Activated CD4-positive, alpha-beta T cell treated with anti-CD3 and anti-CD28 coated beads, Interleukin-2, amount 50 U/mL, for 1 hour (primary cell): ENCODE measurements around the gene ZRSR2.
"Not testable (repeated sequence)": the region's sequence is repeated elsewhere in the genome, so short reads cannot be mapped to it uniquely, and the experiment has no call there.

Experiments used
- DNase-seq: peaks from one replicate; pipeline ENCODE4 v3.0.0-alpha.2; 2020

Gene ZRSR2

DNA sequence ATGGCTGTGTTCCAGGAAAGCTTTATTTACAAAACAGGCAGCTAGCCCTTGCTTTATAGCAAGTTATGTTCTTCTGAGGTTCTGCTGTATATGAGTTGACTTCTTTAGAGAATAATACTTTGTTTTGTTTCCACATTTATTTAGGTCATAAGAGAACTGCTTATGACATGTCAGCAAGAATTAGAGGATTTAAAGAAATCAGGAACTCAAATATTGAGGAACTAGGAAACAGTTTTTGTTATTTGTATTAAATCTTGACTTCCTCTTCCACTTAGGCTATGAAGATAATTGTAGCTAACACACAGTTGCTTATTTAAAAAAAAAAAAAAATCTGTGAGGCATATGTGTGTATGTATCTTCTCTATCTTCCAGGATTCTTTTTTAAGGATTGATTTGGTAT lies 14.3 kb downstream of the ZRSR2 start:
- DNase-seq, result no peak

DNA sequence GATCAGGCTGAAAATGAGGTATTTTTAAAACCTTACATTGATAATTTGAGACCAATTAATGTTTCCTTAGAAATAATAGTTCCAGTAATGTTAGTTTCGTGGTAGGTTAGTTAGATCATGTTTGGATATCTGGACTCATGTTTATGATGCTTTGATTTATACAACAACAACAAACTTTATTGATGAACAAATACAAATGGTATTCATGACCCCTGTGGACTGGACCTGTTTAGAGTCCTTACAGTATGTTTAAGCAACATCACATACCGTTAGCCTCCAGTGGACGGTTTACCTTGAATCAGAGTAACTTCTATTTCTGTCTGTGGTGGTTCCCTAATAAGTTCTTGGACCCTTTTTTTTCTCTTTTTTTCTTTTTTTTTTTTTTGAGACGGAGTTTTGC lies 18.0 kb downstream of the ZRSR2 start:
- DNase-seq, result no peak

DNA sequence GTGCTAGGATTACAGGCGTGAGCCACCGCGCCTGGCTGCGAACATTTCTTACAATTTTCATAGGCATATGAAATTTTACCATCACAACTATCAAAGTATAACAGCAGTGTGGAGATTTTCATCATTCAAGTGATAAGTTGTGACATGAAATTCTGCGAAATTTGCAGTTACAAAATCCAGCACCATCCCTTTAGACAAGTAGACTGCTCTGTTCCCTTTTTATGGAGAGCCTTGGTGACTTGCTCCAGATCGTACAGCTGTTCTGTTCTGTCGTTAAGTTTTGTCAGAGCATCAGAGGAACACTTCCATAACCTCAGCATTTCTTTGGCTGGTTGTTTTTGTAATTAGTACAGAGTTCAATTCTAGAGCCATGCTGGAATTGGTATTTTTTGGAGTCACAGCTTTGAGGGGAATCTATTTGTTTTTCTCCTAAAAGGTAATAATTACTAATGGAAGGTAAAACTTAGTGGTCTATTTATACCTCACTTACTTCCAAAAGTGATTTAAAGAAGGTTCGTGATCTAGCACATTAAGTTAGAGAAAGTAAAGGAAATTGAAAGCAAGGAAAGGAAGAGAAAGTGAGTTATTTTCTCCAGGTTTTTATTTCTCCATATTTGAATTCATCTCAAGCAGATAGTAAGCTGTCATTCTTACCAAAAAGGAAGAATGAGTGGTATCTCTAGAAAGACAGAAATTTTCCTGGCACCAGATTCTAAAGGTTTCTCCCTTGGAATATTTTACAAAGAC lies 22.1 kb downstream of the ZRSR2 start:
- no peak for DNase-seq

- DNase-seq, result no peak
Observed at GRCh38 chrX:15813416-15813815, 23.1 kb downstream of the ZRSR2 start.

- DNase-seq, result no peak
Observed at GRCh38 chrX:15814771-15815365, 24.6 kb downstream of the ZRSR2 start.

- DNase-seq, result peak; percentile 4
Observed at GRCh38 chrX:15815779-15816437, 25.6 kb downstream of the ZRSR2 start.

DNA sequence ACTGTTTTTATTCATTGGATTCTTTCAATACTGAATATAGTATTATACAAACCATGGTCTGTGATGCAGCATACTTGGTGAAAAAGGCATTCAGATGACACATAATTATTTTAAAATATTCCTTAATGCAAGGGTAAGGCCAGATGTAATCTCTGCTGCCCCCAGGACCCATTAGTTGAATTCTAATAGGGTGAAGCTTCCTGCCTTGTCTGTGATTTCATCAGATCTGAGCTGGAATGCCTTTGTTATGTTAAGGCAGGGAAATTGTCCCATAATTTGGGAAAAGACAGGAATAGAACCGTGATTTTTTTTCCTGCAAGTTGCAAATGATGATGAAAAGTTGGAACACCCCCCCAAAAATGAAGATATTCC lies 26.1 kb downstream of the ZRSR2 start:
- no peak for DNase-seq

DNA sequence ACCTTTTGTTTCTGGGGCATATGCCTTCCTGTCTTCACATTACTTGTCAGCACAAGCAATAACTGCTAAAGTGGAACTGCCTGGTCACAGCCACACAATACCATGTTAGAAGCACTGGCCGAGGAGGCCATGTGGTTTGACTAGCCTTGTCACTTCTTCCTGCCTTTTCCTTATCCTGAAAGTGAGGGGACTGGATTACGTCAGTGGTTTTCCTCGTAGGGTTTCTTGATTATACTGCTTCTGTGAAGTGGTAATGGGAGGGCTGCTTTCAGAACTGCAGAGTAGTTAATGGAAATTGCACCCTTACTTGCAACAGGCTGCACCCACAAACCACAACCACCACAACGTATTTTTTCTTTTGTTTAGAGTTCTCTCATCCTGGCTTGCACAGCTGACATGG lies 26.6 kb downstream of the ZRSR2 start:
- peak; percentile 15 for DNase-seq

DNA sequence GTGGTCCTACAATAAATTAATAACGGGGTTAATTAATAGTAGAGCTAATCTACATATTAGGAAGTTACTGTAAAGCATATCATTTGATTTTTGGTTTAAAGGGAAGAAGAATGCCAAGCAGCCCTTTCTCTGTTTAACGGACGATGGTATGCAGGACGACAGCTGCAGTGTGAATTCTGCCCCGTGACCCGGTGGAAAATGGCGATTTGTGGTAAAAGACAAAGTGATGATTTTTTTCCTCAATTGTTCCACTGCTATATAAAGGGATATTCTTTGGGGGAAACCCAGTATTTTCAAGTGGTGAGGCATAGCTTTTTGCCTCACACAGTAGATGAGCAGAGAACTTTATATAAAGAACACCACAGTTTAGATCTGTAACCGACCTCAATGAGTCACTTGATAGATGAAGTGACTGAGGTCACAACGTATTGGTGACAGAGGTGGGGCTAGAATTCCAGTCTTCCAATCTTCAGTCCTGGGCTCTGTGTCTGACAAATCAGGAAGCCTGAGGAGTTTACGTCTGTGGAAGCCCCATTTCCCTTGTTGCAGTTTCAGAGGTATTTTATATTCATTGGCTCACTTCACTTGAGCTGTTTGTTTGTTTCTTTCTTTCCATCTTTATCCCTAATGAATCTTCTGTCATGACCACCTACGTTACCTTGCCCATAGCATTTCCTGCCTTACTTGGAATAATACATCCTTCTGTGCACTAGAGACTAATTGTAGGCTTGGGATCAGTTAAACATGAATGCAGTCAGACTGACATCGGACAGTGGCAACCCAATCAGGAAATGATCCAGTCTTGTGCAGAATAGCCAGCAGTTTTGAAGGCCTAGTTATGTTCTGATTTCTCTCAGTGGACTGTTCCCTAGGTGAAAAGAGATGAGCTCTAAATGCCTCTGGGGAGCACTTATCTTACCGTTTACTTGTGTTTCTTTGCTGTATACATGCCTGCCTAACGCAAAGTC lies 30.1 kb downstream of the ZRSR2 start:
- DNase-seq, result no peak

DNA sequence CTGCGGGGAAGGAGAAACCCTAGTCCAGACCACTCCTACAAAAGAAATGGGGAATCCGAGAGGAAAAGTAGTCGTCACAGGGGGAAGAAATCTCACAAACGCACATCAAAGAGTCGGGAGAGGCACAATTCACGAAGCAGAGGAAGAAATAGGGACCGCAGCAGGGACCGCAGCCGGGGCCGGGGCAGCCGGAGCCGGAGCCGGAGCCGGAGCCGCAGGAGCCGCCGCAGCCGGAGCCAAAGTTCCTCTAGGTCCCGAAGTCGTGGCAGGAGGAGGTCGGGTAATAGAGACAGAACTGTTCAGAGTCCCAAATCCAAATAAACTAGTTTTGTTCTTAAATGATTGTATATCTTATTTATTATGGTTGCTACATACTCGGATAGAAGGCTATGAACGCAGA lies 32.6 kb downstream of the ZRSR2 start:
- no peak for DNase-seq

GRCh38 chrX:15825936-15826335 lies 35.7 kb downstream of the ZRSR2 start:
- DNase-seq, result no peak

GRCh38 chrX:15829217-15829616 lies 38.9 kb downstream of the ZRSR2 start:
- DNase-seq, result no peak

- not testable (repeated sequence) for DNase-seq
Observed at GRCh38 chrX:15831347-15831746, 41.1 kb downstream of the ZRSR2 start.

DNA sequence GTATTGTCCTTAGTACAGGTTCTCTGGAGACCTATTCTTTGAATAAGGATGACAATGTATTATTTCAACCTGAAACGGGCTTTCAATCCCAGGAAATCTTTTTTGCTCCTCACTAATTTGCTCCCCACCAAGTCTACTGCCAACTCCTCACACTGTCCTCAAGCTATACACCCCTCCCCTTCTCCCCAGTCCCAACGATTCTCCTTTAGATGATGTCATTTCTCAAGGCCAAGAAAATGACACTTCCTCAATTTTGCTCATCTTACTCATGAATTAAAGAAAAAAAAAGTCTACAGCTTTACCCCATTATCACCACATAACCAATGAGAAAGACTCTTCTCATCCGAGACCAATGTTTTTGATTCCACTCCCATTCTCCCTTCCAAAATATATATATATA lies 43.8 kb downstream of the ZRSR2 start:
- no peak for DNase-seq

DNA sequence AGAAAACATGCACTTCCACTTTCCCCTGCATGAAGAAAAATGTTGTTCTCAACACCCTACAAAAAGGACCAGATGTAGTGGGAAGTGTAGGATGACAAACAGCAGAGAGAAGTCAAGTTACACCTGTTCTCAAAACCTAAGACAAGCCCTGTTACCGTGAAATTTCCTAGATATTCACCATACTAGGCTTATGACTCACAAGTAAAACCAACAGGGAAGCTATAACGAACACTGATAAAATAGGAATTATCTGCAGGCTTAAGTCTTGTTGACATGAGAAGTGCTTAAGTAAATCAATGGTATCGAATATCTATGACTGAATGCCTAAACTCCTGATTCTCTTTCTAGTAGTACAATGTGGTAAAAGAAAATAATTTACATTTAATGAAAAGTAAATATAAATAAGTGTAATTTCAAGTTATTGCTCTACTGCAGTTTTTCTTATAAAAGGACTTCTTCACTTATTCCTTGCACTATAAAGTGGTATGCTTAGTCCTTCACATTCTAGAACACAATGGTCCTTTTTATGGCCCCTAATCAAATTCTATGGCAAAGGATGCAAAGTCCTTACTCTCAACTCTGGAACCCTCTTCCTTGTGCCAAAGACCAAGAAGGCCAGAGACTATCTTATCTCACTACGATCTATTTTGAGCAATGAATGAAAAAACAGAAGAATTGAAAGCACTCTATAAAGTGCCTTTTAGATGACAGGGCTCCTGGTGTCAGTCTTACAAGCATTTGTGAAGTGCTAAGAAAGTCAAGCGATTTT lies 44.7 kb downstream of the ZRSR2 start:
- DNase-seq, result no peak

DNA sequence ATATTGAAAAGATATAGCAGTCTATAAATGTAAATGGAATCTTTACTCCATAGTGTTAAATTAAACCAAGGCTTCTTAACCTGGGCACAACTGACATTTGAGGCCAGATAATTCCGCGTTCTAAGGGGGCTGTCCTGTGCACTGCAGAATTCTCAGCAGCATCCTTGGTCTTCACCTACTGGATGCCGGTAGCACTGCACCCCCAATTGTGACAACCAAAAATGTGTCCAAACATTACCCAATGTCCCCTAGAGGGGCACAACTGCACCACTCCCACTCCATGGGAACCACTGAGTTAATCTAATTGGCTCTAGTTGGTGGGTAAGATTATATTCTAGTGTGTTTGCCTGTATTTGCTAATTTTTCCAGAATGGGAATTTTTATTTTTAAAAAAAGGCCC lies 47.7 kb downstream of the ZRSR2 start:
- DNase-seq, result peak; percentile 2

DNA sequence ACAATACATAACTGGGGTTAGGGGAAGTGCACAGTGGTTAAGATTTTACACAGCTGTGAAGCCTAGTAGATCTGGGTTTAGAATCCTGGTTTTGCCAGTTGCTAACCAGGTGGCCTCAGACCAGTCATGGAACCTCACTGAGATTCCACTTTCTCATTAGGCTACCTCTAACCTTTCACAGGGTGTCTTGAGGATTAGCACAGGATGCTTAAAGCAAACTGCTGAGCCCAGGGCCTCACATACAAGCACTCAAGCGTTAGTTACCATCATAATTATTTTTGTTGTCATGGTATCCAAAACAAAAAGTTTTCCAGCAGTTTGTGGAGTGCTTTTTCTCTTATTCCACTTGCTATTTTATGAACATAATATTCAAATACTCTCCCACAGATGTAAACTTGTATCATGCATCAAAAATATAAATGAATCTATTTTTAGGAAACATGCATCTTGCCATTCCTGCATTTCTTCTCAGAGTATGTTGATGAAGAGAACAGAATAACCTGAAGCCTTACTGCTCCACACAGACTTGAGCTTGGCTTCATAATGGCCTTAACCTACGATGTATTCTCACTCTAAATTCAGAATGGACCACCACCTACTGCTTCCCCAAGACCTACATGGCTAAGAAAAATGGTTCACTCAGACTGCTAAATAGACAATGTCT lies 51.7 kb downstream of the ZRSR2 start:
- DNase-seq, result no peak

- DNase-seq, result no peak
Observed at GRCh38 chrX:15843960-15844359, 53.7 kb downstream of the ZRSR2 start.

GRCh38 chrX:15848576-15848975 lies 58.3 kb downstream of the ZRSR2 start:
- DNase-seq, result no peak

- DNase-seq, result no peak
Observed at GRCh38 chrX:15849555-15849954, 59.3 kb downstream of the ZRSR2 start.

- no peak for DNase-seq
Observed at GRCh38 chrX:15853586-15854079, 63.3 kb downstream of the ZRSR2 start.
